ENCODE measurements around the gene ARGLU1. TPM values are rescaled to one million over a fixed set of nuclear protein-coding genes. Genes with fewer than 3 reads are reported as not detected.

The ARGLU1 gene
- polyA plus RNA-seq, 1 donor (not counting 4 experiments of a cell fraction or from before 2014, with no cell fraction given): 96.8 TPM

DNA sequence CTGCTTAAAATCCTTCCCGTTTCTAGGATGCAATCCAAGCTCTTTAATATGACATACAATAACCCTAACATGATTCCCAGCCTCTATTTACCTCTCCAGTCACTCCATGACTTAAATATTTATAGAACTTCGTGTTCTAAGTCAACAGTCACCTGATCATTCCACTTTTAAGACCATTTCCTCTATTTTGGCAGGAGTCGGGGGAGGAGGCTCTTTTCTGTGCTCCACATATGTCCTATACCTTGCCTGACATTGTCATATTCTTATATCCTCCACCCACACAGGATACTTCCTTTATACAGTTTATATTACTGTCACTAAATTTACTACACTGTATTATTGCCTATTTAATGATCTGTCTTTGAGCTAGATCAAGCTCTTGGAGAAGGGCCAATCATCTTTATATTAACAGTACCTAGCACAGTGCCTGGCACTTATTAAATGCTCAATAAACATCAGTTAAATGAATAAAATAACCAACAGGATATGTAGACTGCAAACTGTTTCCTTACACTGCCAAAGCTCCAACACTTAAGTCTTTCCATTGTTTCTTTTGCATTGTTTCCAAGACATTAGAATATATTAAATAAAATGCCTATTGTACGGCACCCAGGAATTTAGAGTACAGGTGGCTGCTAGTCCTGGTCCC lies 2.7 kb downstream of the ARGLU1 start:
- Histone ChIP-seq H3K4me3 (ENCODE audit: control insufficient read depth in 2 of 3, extremely low read depth in 1 of 3, insufficient read depth in 2 of 3, low read depth in 1 of 3, low read length in 3 of 3) (peak overlapping the region in 2 of 3 experiments; percentile 79 to 80), H3K4me1 (ENCODE audit: control insufficient read depth, extremely low read depth, insufficient read depth, low read length) (peaks cover 36% of the 10 kb centered on the region), H3K9me3 (ENCODE audit: control insufficient read depth, low read depth, low read length) (no peaks in the 10 kb centered on the region), H3K27ac (ENCODE audit: control insufficient read depth, insufficient read depth, low read length) (no peak overlapping the region), H2AFZ (ENCODE audit: control insufficient read depth, low read length) (no peak overlapping the region), H3K9me1 (ENCODE audit: control insufficient read depth, extremely low read depth, insufficient read depth, low read length) (peaks cover 4% of the 10 kb centered on the region), H3K27me3 (ENCODE audit: control insufficient read depth, extremely low read depth, insufficient read depth, low read length) (no peaks in the 10 kb centered on the region), H3K4me2 (ENCODE audit: control insufficient read depth, extremely low read depth, insufficient read depth, low read depth, low read length) (peak overlapping the region; percentile 84), H3K79me2 (ENCODE audit: control insufficient read depth, insufficient read depth, low read length) (peaks cover 77% of the 10 kb centered on the region), H4K20me1 (ENCODE audit: control insufficient read depth, extremely low read depth, insufficient read depth, low read length) (peaks cover 43% of the 10 kb centered on the region), H3K36me3 (ENCODE audit: control insufficient read depth in 2 of 2, extremely low read depth in 1 of 2, insufficient read depth in 2 of 2, low read length in 2 of 2) (no peaks in the 10 kb centered on the region), H3K9ac (ENCODE audit: control insufficient read depth, extremely low read depth, insufficient read depth, low read length) (no peak overlapping the region)
- no peak for DNase-seq (ENCODE audit: low read depth, low spot score)
- dilution Hi-C loops (cut with MboI; ENCODE audit: extremely low pct_ligation_motif_present, low sequenced_read_pairs): no loop called here
- TF ChIP-seq, protein P1, sequence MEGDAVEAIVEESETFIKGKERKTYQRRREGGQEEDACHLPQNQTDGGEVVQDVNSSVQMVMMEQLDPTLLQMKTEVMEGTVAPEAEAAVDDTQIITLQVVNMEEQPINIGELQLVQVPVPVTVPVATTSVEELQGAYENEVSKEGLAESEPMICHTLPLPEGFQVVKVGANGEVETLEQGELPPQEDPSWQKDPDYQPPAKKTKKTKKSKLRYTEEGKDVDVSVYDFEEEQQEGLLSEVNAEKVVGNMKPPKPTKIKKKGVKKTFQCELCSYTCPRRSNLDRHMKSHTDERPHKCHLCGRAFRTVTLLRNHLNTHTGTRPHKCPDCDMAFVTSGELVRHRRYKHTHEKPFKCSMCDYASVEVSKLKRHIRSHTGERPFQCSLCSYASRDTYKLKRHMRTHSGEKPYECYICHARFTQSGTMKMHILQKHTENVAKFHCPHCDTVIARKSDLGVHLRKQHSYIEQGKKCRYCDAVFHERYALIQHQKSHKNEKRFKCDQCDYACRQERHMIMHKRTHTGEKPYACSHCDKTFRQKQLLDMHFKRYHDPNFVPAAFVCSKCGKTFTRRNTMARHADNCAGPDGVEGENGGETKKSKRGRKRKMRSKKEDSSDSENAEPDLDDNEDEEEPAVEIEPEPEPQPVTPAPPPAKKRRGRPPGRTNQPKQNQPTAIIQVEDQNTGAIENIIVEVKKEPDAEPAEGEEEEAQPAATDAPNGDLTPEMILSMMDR (optimal IDR thresholded peaks at IDR 0.05 in 1 of 3, IDR thresholded peaks at IDR 0.05 in 1 of 3, conservative IDR thresholded peaks at IDR 0.05 in 1 of 3; ENCODE audit: extremely low read depth in 1 of 3, insufficient read depth in 2 of 3, low read length in 3 of 3): no peak
- TF ChIP-seq EZH2 (IDR thresholded peaks at IDR 0.05; ENCODE audit: low read length): no peak
- no peak for FAIRE-seq

DNA sequence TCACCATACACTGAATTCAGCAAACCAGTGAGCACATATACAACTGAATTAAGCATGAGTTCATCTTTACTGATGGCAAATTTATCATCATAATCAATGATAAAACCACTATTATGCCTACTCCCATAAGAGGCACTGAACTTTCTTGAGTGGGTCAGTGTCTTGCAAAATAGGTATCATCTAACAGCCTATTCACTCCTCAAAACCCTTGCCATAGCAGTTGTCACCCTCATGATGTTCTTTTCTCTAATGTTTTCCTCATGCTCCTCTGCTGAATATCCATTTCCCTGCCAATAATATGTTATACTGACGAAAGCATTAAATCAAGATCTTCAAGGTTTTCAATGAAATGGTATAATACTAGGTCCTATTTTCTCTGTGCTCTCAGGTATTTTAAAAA lies 5.6 kb downstream of the ARGLU1 start:
- Histone ChIP-seq H3K9ac (ENCODE audit: control insufficient read depth, extremely low read depth, insufficient read depth, low read length) (no peak overlapping the region), H2AFZ (ENCODE audit: control insufficient read depth, low read length) (no peak overlapping the region), H4K20me1 (ENCODE audit: control insufficient read depth, extremely low read depth, insufficient read depth, low read length) (peaks cover 45% of the 10 kb centered on the region), H3K27me3 (ENCODE audit: control insufficient read depth, extremely low read depth, insufficient read depth, low read length) (no peaks in the 10 kb centered on the region), H3K4me2 (ENCODE audit: control insufficient read depth, extremely low read depth, insufficient read depth, low read depth, low read length) (no peak overlapping the region), H3K4me1 (ENCODE audit: control insufficient read depth, extremely low read depth, insufficient read depth, low read length) (peaks cover 18% of the 10 kb centered on the region), H3K27ac (ENCODE audit: control insufficient read depth, insufficient read depth, low read length) (no peak overlapping the region), H3K36me3 (ENCODE audit: control insufficient read depth in 2 of 2, extremely low read depth in 1 of 2, insufficient read depth in 2 of 2, low read length in 2 of 2) (peaks cover 8 to 10% of the 10 kb centered on the region in 2 experiments), H3K4me3 (ENCODE audit: control insufficient read depth in 2 of 3, extremely low read depth in 1 of 3, insufficient read depth in 2 of 3, low read depth in 1 of 3, low read length in 3 of 3) (no peak overlapping the region), H3K79me2 (ENCODE audit: control insufficient read depth, insufficient read depth, low read length) (peaks cover 97% of the 10 kb centered on the region), H3K9me1 (ENCODE audit: control insufficient read depth, extremely low read depth, insufficient read depth, low read length) (no peaks in the 10 kb centered on the region), H3K9me3 (ENCODE audit: control insufficient read depth, low read depth, low read length) (no peaks in the 10 kb centered on the region)
- no peak for DNase-seq (ENCODE audit: low read depth, low spot score)
- dilution Hi-C loops (cut with MboI; ENCODE audit: extremely low pct_ligation_motif_present, low sequenced_read_pairs): no loop called here
- peak; percentile 20 for FAIRE-seq
- TF ChIP-seq, protein P1 (optimal IDR thresholded peaks at IDR 0.05 in 1 of 3, IDR thresholded peaks at IDR 0.05 in 1 of 3, conservative IDR thresholded peaks at IDR 0.05 in 1 of 3; ENCODE audit: extremely low read depth in 1 of 3, insufficient read depth in 2 of 3, low read length in 3 of 3): no peak
- TF ChIP-seq EZH2 (IDR thresholded peaks at IDR 0.05; ENCODE audit: low read length): no peak
